ENCODE data around the gene CA6.

CA6 gene

DNA sequence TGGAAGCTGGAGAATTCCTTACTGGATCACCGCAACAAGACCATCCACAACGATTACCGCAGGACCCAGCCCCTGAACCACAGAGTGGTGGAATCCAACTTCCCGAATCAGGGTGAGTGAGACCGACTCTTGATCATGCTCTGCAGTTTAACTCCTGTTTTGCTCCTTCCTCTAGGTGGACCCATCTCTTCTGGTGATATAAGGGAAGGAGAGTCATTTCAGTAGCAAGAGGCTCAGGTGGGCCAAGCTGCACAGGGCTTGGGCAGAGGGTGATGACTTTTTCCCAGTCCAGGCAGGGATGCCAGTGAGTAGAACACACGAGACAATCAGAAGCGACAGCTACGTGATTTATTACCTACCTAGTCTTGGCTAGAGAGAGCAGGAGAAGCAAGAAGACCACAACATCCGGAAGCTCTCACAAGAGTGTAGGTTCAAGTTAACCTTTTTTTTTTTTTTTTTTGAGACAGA lies 25.2 kb downstream of the CA6 start:
- no peak for DNase-seq
- TF ChIP-seq, protein P1, sequence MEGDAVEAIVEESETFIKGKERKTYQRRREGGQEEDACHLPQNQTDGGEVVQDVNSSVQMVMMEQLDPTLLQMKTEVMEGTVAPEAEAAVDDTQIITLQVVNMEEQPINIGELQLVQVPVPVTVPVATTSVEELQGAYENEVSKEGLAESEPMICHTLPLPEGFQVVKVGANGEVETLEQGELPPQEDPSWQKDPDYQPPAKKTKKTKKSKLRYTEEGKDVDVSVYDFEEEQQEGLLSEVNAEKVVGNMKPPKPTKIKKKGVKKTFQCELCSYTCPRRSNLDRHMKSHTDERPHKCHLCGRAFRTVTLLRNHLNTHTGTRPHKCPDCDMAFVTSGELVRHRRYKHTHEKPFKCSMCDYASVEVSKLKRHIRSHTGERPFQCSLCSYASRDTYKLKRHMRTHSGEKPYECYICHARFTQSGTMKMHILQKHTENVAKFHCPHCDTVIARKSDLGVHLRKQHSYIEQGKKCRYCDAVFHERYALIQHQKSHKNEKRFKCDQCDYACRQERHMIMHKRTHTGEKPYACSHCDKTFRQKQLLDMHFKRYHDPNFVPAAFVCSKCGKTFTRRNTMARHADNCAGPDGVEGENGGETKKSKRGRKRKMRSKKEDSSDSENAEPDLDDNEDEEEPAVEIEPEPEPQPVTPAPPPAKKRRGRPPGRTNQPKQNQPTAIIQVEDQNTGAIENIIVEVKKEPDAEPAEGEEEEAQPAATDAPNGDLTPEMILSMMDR (IDR thresholded peaks at IDR 0.05), result no peak
- H3K27ac Mint-ChIP-seq, result no peak overlapping the region

DNA sequence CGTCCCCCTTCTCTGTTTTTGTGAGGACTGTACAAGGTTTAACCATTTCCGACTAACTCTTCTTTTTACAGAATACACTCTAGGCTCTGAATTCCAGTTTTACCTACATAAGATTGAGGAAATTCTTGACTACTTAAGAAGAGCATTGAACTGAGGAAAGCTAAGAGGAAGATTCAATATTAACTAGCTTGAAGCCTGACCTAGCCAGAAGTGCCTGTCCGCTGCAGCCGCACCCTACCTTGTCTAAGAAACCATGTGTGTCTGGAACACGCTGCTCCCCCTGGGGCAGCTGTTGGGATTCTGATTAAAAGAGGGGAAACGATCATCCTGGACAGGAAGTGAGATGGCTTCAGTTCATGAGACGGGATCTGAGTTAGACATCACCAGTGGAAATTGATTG lies 28.9 kb downstream of the CA6 start:
- no peak for DNase-seq
- H3K36me3 Mint-ChIP-seq (ENCODE audit: low read depth), result no peaks in the 10 kb centered on the region
- H3K4me1 Mint-ChIP-seq, result peaks cover 9% of the 10 kb centered on the region
- no peak overlapping the region for H3K4me3 Mint-ChIP-seq
- peaks cover 15% of the 10 kb centered on the region for H3K27me3 Mint-ChIP-seq (ENCODE audit: low read depth, poor library complexity)
- H3K27ac Mint-ChIP-seq, result no peak overlapping the region
- no peaks in the 10 kb centered on the region for H3K9me3 Mint-ChIP-seq
- TF ChIP-seq, protein P1 (IDR thresholded peaks at IDR 0.05), result no peak

More for the DNA sequence above, 25.2 kb downstream of the CA6 start:
- Mint-ChIP-seq H3K4me1 (peaks cover 4% of the 10 kb centered on the region), H3K9me3 (peaks cover 11% of the 10 kb centered on the region), H3K27me3 (ENCODE audit: low read depth, poor library complexity) (peaks cover 15% of the 10 kb centered on the region), H3K36me3 (ENCODE audit: low read depth) (no peaks in the 10 kb centered on the region), H3K4me3 (no peak overlapping the region)

DNA sequence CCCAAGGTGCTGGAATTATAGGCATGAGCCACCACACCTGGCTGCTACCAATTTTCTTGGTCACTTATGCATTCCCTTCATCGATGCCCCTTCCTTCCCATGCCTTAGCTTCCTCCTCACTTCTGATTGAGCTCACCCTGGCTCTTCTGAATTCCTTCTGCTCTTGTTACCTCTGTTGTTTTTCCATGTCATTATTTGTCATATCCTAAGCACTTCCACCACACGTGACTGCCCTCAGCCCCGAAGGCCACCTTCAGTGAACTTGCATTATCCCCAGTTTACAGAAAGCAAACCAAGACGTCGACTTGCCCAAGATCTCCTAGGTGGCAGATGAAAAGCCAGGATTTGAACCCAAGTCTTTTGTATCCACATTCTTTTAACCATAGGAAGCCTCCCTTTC lies 30.7 kb downstream of the CA6 start:
- TF ChIP-seq, protein P1 (IDR thresholded peaks at IDR 0.05), result no peak
- no peak overlapping the region for H3K27ac Mint-ChIP-seq

GRCh38 chr1:8976896-8977450 lies 31.3 kb downstream of the CA6 start:
- H3K27ac Mint-ChIP-seq, result peak overlapping the region; percentile 37
- DNase-seq, result no peak
- H3K36me3 Mint-ChIP-seq (ENCODE audit: low read depth), result no peaks in the 10 kb centered on the region
- H3K4me1 Mint-ChIP-seq, result peaks cover 5% of the 10 kb centered on the region
- TF ChIP-seq, protein P1 (IDR thresholded peaks at IDR 0.05), result no peak
- H3K4me3 Mint-ChIP-seq, result no peak overlapping the region
- H3K27me3 Mint-ChIP-seq (ENCODE audit: low read depth, poor library complexity), result peaks cover 15% of the 10 kb centered on the region
- peaks cover 8% of the 10 kb centered on the region for H3K9me3 Mint-ChIP-seq

More for the DNA sequence above, 30.7 kb downstream of the CA6 start:
- H3K4me1 Mint-ChIP-seq, result peaks cover 5% of the 10 kb centered on the region
- H3K27me3 Mint-ChIP-seq (ENCODE audit: low read depth, poor library complexity), result peaks cover 15% of the 10 kb centered on the region
- H3K9me3 Mint-ChIP-seq, result peaks cover 7% of the 10 kb centered on the region
- H3K4me3 Mint-ChIP-seq, result no peak overlapping the region
- H3K36me3 Mint-ChIP-seq (ENCODE audit: low read depth), result no peaks in the 10 kb centered on the region
- DNase-seq, result no peak

- Mint-ChIP-seq H3K9me3 (peaks cover 8% of the 10 kb centered on the region), H3K27ac (no peak overlapping the region), H3K36me3 (ENCODE audit: low read depth) (no peaks in the 10 kb centered on the region), H3K4me1 (peaks cover 5% of the 10 kb centered on the region), H3K4me3 (no peak overlapping the region), H3K27me3 (ENCODE audit: low read depth, poor library complexity) (peaks cover 10% of the 10 kb centered on the region)
- TF ChIP-seq, protein P1 (IDR thresholded peaks at IDR 0.05), result no peak
- DNase-seq, result no peak
These were observed 35.0 kb downstream of the CA6 start for GRCh38 chr1:8980656-8981055.

DNA sequence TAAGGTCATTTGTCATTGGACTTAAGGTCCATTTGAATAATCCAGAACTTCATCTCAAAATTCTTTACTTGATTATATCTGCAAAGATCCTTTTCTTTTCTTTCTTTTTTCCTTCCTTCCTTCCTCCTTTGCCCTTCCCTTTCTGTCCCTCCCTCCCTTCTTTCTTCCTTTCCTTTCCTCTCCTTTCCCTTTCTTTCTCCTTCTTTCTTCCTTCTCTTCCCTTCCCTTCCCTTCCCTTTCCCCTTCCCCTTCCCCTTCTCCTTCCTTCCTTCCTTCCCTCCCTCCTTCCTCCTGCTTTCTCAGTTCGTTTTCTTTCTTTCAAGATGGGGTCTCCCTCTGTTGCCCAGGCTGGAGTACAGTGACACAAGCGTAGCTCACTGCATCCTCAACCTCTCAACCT lies 35.5 kb downstream of the CA6 start:
- H3K4me3 Mint-ChIP-seq, result no peak overlapping the region
- peaks cover 5% of the 10 kb centered on the region for H3K4me1 Mint-ChIP-seq

More for the DNA sequence above, 35.5 kb downstream of the CA6 start:
- no peak for DNase-seq
- H3K27ac Mint-ChIP-seq, result no peak overlapping the region
- peaks cover 8% of the 10 kb centered on the region for H3K9me3 Mint-ChIP-seq
- peaks cover 7% of the 10 kb centered on the region for H3K27me3 Mint-ChIP-seq (ENCODE audit: low read depth, poor library complexity)
- no peaks in the 10 kb centered on the region for H3K36me3 Mint-ChIP-seq (ENCODE audit: low read depth)
- TF ChIP-seq, protein P1 (IDR thresholded peaks at IDR 0.05), result no peak

All from nephron progenitor cell (in vitro differentiated cells).